Thyroid gland (tissue), 4 donors: ENCODE data around the gene LPCAT2.

Experiments used
- POLR2A ChIP-seq, 2 donors: fragments of 450-650 bp; IDR thresholded peaks; one replicate each; pipeline ENCODE4 v1.6.1; 2017; ENCODE audit warnings: antibody characterized with exemption in 2 of 2, mild to moderate bottlenecking in 2 of 2, moderate library complexity in 1 of 2
- TF ChIP-seq, protein P1 (sequence below), 6 experiments: fragments of 200-600 bp in 3 of 6; fragments of 450-650 bp in 3 of 6; sonication (generic) in 3 of 6; IDR thresholded peaks; one replicate each; pipeline ENCODE4 v1.5.1; 2016 to 2019; ENCODE audit warnings: antibody characterized with exemption in 6 of 6, mild to moderate bottlenecking in 2 of 6, inconsistent platforms in 1 of 6, moderate library complexity in 1 of 6

DNA sequence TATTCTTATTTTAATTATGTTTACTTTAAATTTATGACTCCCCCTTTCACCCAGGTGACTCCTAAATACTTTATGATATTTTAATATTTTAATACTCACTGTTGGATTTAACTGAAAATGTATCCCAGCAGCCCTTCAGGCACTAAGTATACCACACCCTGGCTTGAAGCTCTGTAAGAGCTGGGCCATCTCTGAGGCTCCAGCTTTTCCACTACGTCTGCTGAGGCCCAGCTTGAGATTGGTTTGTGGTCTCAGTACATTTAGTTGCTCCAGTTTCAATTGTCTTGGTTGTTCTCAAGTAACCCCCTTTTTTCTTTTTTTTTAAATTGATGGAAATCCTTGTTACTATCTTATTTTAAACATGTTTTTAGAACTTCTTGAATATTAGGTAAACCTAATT is 30.6 kb downstream of the LPCAT2 start:
- TF ChIP-seq, protein P1, sequence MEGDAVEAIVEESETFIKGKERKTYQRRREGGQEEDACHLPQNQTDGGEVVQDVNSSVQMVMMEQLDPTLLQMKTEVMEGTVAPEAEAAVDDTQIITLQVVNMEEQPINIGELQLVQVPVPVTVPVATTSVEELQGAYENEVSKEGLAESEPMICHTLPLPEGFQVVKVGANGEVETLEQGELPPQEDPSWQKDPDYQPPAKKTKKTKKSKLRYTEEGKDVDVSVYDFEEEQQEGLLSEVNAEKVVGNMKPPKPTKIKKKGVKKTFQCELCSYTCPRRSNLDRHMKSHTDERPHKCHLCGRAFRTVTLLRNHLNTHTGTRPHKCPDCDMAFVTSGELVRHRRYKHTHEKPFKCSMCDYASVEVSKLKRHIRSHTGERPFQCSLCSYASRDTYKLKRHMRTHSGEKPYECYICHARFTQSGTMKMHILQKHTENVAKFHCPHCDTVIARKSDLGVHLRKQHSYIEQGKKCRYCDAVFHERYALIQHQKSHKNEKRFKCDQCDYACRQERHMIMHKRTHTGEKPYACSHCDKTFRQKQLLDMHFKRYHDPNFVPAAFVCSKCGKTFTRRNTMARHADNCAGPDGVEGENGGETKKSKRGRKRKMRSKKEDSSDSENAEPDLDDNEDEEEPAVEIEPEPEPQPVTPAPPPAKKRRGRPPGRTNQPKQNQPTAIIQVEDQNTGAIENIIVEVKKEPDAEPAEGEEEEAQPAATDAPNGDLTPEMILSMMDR (IDR thresholded peaks at IDR 0.05) = no peak
- TF ChIP-seq POLR2A (IDR thresholded peaks at IDR 0.05) = no peak
